Natural killer cell (primary cell): ENCODE measurements around the gene TH. TPM values are rescaled to one million over a fixed set of nuclear protein-coding genes. Genes with fewer than 3 reads are reported as not detected.

Source experiments
- ATAC-seq, 3 donors: fragments of 150-1000 bp in 2 of 3; fragments of 200-7000 bp in 1 of 3; cut with Tn5 transposase; 1 replicate in 1 of 3; 2 replicates in 2 of 3; pipeline ENCODE4 v1.10.0; 2021; ENCODE audit warnings: mild to moderate bottlenecking in 2 of 3, moderate library complexity in 2 of 3
- DNase-seq, 2 donors: peaks; one replicate each; pipeline versions ENCODE4 v3.0.0 to v3.0.0-alpha.2; 2013 to 2021; ENCODE audit warnings: mixed read lengths in 1 of 2
- H3K27ac ChIP-seq: one replicate; pipeline ENCODE4 v1.5.1; 2013; ENCODE audit warnings: mild to moderate bottlenecking, low read length
- H3K27me3 ChIP-seq: one replicate; pipeline ENCODE4 v1.6.1; 2013; ENCODE audit warnings: low read length; ENCODE audit not compliant: control insufficient read depth, insufficient read depth
- H3K36me3 ChIP-seq: one replicate; pipeline ENCODE4 v1.6.1; 2013; ENCODE audit warnings: low read length; ENCODE audit not compliant: control insufficient read depth, insufficient read depth
- H3K4me1 ChIP-seq: one replicate; pipeline ENCODE4 v1.6.1; 2013; ENCODE audit warnings: low read length; ENCODE audit not compliant: control insufficient read depth, insufficient read depth
- H3K4me3 ChIP-seq: one replicate; pipeline ENCODE4 v1.5.1; 2013; ENCODE audit warnings: low read length
- H3K9me3 ChIP-seq: one replicate; pipeline ENCODE4 v1.6.1; 2013; ENCODE audit warnings: low read length; ENCODE audit not compliant: control insufficient read depth, insufficient read depth
- H3K27ac Mint-ChIP-seq, 2 donors: one replicate each; pipeline ENCODE4 v1.8.0; 2022; ENCODE audit warnings: mild to moderate bottlenecking in 2 of 2, mixed read lengths in 2 of 2, moderate library complexity in 1 of 2
- H3K27me3 Mint-ChIP-seq, 2 donors: one replicate each; pipeline ENCODE4 v1.8.0; 2022; ENCODE audit warnings: low read depth in 2 of 2, mixed read lengths in 2 of 2
- H3K36me3 Mint-ChIP-seq: one replicate; pipeline ENCODE4 v1.8.0; 2022; ENCODE audit warnings: mixed read lengths
- H3K4me1 Mint-ChIP-seq, 2 donors: one replicate each; pipeline ENCODE4 v1.8.0; 2022; ENCODE audit warnings: mixed read lengths in 2 of 2
- H3K4me3 Mint-ChIP-seq: one replicate; pipeline ENCODE4 v1.8.0; 2022; ENCODE audit warnings: mild to moderate bottlenecking, moderate library complexity, mixed read lengths
- H3K9me3 Mint-ChIP-seq, 2 donors: one replicate each; pipeline ENCODE4 v1.8.0; 2022; ENCODE audit warnings: mixed read lengths in 2 of 2
- WGBS: methylation state at CpG from one replicate; pipeline ENCODE4 v1.1.7; 2013; ENCODE audit warnings: missing lambda C conversion rate; ENCODE audit not compliant: insufficient coverage; 5-methylcytosine and 5-hydroxymethylcytosine counted together
- intact Hi-C: fragments of 100-400 bp; cut with micrococcal nuclease; formaldehyde crosslinking; loops from one replicate; pipeline ENCODE4 v1.14.2; 2022
- total RNA-seq, 4 donors: library from RNA; stranded (reverse); fragments of 120-200 nt in 1 of 4; gene quantifications; one replicate each; pipeline versions ENCODE4 v1.2.3 to v1.2.4, GENCODE V29; 2013 to 2022
- TF ChIP-seq, protein P1 (sequence below): fragments of 200-600 bp; IDR thresholded peaks from one replicate; pipeline ENCODE4 v1.8.0; 2022; ENCODE audit warnings: antibody characterized with exemption

Gene TH
- total RNA-seq, 3 donors from 2014 or later (not counting 1 experiment from before 2014, with no cell fraction given) = not detected

DNA sequence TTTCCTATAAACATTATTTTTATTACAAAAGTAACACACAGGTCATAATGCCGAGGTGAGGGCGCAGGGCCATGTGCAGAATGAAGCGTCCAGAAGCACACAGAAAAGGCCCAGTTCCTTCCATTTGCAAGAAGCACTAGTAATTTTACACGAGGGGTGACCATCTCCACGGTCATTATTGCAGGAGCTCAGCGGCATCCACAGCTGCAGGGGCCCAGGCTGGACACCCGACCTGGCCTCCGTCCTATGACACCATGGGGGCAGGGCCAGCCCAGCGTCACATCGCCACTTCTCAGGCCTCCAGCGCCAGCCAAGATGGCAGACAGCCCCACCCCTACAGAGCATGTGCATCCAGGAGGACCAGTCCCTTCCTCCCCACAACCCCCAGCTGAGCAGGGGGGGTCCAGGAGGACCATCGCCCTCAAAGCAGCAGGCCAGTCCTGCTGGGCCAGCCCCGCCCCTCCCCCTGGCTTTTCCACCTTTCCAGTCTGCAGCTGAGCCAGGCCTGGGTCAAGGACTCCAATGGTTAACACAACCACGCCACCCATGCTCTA lies 35.9 kb downstream of the TH start:
- peaks cover 16% of the 10 kb centered on the region for H3K27me3 ChIP-seq
- H3K4me3 Mint-ChIP-seq = no peak overlapping the region
- ATAC-seq (no peak), DNase-seq (no peak)
- no peaks in the 10 kb centered on the region for H3K9me3 Mint-ChIP-seq
- 90% methylated on average over 14 of the region's 14 CpGs for WGBS
- H3K4me3 ChIP-seq = no peak overlapping the region
- intact Hi-C loops = no loop called here
- no peak overlapping the region for H3K27ac ChIP-seq
- H3K27me3 Mint-ChIP-seq = peaks cover 26 to 49% of the 10 kb centered on the region in 2 donors
- peaks cover 13% of the 10 kb centered on the region for H3K4me1 ChIP-seq
- TF ChIP-seq, protein P1, sequence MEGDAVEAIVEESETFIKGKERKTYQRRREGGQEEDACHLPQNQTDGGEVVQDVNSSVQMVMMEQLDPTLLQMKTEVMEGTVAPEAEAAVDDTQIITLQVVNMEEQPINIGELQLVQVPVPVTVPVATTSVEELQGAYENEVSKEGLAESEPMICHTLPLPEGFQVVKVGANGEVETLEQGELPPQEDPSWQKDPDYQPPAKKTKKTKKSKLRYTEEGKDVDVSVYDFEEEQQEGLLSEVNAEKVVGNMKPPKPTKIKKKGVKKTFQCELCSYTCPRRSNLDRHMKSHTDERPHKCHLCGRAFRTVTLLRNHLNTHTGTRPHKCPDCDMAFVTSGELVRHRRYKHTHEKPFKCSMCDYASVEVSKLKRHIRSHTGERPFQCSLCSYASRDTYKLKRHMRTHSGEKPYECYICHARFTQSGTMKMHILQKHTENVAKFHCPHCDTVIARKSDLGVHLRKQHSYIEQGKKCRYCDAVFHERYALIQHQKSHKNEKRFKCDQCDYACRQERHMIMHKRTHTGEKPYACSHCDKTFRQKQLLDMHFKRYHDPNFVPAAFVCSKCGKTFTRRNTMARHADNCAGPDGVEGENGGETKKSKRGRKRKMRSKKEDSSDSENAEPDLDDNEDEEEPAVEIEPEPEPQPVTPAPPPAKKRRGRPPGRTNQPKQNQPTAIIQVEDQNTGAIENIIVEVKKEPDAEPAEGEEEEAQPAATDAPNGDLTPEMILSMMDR = no peak
- no peaks in the 10 kb centered on the region for H3K36me3 Mint-ChIP-seq
- H3K4me1 Mint-ChIP-seq = peaks cover 0 to 11% of the 10 kb centered on the region in 2 donors
- H3K27ac Mint-ChIP-seq = no peak overlapping the region
- H3K36me3 ChIP-seq = no peaks in the 10 kb centered on the region
- H3K9me3 ChIP-seq = no peaks in the 10 kb centered on the region

DNA sequence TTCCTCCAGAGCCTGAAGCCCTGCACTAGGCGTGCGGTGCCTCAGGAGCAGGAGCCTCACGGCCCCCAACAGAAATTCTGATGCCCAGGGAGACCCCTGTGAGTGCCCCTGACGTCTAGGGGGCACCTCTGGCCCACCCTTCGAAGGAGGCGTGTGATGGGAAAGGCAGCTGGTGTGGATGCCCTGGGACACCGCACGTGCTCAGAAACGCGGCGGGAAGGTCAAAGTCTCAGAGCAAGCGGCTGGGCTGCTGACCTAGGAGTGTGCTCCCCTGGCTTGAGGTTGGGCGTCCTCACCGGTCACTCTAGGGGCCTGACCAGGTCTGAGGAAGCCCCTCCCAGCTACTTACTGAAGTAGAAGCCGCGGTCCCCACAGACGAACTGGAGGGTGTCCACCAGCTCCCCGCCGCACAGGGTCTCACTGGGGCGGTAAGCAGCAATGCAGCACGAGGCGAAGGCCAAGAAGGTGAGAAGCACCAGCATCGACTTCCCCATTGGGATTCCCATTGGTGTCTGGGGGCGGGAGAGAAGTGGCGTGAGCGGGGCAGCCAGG lies 36.5 kb downstream of the TH start:
- no peak overlapping the region for H3K4me3 Mint-ChIP-seq
- H3K27ac Mint-ChIP-seq = no peak overlapping the region
- Histone ChIP-seq H3K4me3 (no peak overlapping the region), H3K4me1 (peaks cover 13% of the 10 kb centered on the region), H3K27me3 (peaks cover 14% of the 10 kb centered on the region), H3K36me3 (no peaks in the 10 kb centered on the region), H3K27ac (no peak overlapping the region), H3K9me3 (no peaks in the 10 kb centered on the region)
- ATAC-seq (no peak), DNase-seq (no peak)
- TF ChIP-seq, protein P1 = no peak
- intact Hi-C loops = no loop called here
- no peaks in the 10 kb centered on the region for H3K9me3 Mint-ChIP-seq
- H3K36me3 Mint-ChIP-seq = no peaks in the 10 kb centered on the region
- peaks cover 26 to 49% of the 10 kb centered on the region in 2 donors for H3K27me3 Mint-ChIP-seq
- WGBS = 88% methylated on average over 26 of the region's 26 CpGs
- peaks cover 0 to 11% of the 10 kb centered on the region in 2 donors for H3K4me1 Mint-ChIP-seq

DNA sequence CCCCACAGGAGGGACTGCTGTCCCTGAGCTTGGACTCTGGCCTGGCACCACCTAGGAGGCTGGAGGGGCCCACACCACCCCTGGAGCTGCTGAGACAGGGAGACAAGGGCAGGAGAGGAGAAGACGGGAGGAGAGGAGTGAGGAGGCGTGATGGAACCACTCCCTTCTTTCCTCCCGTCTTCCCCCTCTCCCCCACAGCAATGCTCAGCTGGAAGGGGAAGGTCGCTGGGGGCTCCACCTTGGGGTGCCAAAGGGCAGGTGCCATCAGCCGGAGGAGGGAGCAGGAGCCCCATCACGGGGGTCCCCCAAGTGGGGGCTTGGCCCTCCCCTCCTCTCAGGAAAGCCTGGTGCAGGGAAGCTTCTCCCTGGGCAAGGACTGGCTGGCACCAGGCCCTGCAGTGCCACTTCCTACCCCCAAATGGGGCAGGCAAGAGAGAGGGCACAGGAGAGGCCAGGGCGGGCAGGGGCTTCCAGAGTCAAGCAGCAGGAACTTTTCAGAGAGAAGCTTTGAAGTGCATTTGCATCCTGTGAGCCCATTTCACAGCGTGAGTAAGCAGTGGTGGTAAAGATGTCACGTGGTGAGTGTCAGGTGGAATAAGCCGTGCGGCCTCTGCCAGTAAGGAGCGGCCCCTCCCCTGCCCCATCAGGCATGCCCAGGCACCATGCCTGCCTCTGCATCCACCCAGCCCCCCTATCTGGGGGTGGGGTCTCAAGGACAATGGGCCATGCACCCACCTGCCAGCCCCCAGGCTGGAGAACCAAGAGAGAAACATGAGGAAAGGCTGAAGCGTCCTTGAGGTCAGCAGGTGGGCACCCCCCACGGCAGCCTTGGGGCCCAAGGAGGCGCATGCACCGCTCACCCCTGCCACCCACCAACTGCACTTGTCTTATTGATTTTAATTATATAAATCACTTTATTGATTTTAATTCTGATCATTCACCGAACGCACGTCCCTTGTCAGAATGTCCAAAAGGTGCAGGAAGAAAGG lies 37.3 kb downstream of the TH start:
- 76% methylated on average over 17 of the region's 19 CpGs for WGBS
- no peaks in the 10 kb centered on the region for H3K9me3 ChIP-seq
- intact Hi-C loops = no loop called here

More for the DNA sequence above, 37.3 kb downstream of the TH start:
- H3K4me3 ChIP-seq = no peak overlapping the region
- H3K27me3 ChIP-seq = peaks cover 11% of the 10 kb centered on the region
- Mint-ChIP-seq H3K36me3 (no peaks in the 10 kb centered on the region), H3K4me3 (no peak overlapping the region), H3K4me1 (peaks cover 0 to 11% of the 10 kb centered on the region in 2 donors), H3K27ac (no peak overlapping the region), H3K9me3 (no peaks in the 10 kb centered on the region), H3K27me3 (peaks cover 26 to 49% of the 10 kb centered on the region in 2 donors)
- TF ChIP-seq, protein P1 = no peak
- H3K36me3 ChIP-seq = peaks cover 6% of the 10 kb centered on the region
- H3K27ac ChIP-seq = no peak overlapping the region
- peaks cover 13% of the 10 kb centered on the region for H3K4me1 ChIP-seq
- ATAC-seq = no peak
- DNase-seq = no peak
